ENCODE data around the gene HDAC4. TPM values are rescaled to one million over a fixed set of nuclear protein-coding genes. Genes with fewer than 3 reads are reported as not detected.

HDAC4 gene
- total RNA-seq, 1 experiment from 2014 or later = 10.9 TPM

DNA sequence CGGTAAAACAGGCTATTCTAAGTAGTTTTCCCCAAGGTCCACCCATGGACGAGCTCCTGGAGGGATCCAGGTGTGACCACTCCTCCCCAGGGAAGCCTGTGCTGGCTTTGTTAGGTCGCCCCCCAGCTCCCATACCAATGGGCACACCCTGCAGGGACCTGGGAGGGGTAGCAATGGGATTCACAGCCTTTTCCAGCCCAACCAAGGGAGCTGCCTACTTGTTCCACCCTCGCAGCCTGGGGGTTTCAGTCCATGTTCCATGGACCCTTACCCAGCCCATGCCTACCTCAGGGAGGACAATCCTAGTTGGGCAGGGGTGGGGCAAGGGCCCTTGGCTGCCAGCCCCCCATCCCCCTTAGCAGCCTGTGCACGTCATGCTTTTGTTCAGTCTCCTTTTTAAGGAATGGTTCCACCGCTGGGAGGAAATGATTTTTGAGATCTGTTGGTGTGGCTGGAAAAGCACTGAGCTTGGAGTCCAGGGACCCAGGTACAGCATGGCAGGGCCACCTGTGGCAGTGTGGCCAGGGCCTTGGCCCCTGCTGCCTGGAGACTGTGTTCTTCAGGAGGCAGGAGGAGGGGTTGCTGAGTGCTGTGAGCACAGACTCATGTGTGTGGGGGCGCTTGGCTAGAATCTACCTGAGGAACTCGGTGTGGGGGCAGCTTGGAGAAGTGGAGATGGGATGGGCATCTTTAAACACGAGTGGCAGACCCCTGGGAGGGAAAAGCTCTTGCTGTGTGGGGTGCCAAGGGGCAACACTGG is 386.2 kb downstream of the HDAC4 start:
- DNase-seq (ENCODE audit: low spot score) = no peak

DNA sequence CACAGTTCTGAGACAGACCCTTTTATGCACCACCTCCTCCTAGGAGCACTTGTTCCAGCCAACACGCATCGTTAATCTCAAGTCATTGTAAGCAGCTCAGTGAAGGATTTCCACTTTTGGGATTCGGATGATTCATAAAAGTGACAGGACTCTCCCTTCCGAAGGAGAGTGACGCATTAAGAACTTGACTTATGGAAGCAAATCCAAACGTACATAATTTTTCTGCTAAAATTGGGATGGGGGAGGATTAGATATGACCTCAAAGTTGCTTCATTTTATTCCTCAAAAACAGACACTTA is 387.2 kb downstream of the HDAC4 start:
- no peak for DNase-seq (ENCODE audit: low spot score)

DNA sequence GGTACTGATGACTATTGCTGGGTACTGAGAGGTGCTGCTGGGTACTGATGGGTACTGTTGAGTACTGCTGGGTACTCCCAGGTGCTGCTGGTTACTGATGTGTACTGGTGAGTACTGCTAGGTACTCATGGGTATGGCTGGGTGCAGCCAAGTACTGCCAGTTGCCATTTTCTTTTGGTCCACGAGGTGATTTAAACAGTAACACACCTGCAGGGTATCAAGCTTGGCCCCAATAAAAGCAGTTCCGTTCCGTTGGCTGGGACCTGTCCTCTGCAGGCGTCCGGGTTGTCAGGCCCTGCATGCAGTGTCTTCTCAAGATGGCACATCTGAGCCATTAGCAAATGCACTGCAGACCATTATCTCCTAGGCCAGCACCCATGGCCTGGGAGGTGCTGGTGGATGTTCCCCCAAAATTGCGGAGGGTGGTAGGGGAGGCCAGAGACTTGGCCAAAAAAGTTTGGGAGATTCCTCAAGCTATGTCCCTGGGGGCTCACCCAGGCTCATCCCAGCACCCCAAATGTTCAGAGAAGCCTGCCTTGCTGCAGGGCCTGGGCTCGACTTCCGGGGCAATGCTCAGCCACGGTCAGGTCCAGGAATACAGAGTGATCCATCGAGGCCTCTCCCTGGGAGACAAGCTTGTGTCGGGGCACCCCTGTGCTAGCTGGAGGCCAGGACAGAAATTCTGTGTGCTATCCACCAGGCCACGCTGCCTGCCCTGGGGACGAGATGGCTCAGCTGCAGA is 387.7 kb downstream of the HDAC4 start:
- DNase-seq (ENCODE audit: low spot score) = no peak

DNA sequence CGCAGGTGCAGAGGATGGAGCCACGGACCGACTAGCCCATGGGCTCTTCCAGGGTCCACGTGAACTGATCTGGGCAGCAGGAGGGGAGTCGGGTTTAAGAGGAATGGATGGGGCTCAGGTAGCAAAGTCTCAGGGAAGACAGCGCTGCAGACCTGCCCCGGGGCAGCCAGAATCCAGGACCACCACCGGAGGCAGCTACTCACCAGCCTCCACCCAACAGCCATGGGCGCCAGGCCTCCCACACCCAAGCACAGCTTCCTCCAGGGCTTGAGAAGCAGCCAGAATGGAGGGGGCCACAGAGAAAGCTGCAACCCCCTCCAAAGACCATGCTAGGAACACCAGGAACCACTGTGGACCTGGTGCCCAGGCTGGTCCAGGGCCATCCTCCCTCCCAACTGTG is 388.6 kb downstream of the HDAC4 start:
- no peak for DNase-seq (ENCODE audit: low spot score)

DNA sequence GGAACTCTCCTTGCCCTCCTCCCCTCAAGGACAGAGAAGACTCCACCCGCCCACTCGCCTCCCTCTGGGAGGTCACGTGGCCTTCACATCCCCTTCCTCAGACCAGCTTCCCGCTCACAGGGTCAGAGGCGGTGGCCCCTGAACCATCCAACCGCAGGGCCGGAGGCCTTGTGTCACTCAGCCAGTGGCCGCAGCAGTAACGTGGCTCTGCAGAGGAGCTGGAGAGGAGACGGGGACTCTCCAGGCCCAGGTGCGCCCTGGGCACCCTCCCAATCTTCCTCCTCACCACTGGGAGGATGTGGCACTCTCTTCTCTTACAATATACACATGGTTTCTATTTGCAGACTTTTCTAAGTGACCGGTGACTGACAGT is 391.2 kb downstream of the HDAC4 start:
- no peak for DNase-seq (ENCODE audit: low spot score)

DNA sequence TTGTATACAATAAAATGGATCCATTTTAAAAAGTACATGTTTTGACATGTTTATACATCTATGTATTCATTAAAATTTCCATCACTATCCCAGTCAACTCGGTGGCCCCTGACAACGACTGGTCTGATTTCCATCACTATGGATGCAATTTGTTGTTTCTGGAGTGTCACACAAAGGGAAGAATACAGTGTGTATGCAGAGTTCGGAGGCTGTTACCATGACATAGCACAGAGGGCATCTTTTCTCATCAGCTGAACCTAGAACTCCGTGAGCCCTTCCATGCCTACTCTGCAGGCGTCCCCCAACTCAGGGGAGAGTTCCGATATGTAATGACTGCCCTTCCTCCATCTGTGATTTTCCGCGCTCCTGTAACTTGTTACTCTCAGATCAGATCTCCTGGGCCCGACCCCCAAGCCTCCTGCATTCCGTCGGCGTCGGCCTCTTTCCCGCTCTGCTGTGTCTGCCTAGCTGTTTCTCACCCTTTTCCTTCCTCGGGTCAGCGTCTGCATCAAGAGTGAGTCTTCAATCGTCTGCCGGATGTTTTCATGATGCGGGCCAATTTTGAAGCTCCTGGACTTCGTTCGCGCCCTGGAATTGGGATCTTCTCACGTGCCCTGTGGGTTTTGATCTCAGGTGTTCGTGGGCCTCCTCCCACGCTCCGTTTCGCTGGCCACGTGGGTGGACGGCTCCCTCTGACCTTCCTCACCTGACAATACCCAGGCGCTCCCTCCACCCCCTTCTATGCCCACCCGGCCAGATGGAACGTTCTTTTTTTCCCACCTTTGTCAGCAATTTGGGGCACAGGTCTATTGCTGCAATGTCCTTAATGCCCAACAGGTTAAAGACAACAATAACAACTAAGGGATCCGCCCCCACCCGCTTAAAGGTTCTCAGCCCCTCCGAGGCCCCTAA is 391.9 kb downstream of the HDAC4 start:
- DNase-seq (ENCODE audit: low spot score) = no peak

DNA sequence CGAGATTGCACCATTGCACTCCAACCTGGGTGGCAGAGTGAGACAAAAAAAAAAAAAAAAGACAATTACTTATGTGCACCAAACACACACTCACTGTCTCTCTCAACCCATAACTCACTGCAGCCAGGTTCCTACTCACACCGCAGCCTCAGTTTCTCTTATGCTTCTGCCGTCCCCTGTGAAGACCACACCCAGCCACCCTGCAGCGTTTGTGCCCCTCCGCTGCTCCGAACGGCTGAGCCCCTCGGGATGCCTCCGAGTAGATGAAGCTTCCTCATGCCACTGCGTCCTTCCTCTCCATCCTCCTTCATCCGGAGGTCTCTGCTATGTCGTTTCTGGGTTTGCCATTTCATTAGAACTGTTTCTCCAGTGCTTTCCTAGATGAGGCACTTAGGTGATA is 392.8 kb downstream of the HDAC4 start:
- no peak for DNase-seq (ENCODE audit: low spot score)

DNA sequence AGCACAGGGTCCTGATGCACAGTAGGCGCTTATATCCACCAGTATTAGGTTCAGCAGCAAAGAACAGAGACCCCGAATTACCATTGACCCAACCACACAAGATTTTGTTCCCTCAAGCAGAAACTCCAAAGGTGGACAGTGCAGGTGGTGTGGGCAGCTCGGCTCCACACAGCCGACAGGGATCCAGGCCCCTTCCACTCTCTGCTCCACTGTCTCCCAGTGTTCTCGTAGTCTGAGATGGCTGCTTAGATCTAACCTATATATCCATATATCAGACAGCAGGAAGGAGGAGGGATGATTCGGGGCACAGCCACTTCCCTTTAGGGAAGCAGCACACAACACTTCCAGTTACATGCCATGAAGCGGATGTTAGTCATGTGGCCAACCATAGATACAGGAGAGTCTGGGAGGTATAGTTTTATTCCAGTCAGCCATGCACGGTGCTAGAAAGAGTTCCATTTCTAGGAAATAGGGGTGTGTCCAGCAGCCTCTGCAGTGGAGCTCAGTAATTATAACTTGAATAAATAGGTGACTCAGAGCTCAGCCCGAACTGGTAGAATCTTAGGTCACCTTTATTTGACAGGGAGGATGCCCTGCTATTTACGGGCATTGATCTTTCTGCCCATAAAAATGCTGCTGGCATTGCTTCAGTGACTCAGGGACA is 394.1 kb downstream of the HDAC4 start:
- DNase-seq (ENCODE audit: low spot score) = peak; percentile 75

DNA sequence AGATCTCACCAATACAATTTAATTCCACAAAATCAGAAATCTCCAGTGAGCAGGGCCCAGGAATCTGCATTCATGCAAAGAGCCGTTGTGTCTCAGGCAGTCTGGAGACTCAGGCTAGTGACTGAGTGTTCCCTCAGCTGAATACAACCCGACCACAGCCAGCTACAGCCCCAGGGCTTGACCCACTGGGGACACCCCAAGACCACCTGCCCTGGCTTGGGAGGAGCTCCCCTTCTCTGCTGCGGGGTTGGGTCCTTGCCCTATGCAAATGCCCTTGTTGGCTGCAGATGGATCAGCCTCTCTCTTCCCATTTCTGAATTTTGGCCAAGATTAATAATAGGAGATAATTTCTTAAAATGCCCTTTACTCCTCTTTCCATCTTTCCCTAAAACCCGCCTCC is 395.2 kb downstream of the HDAC4 start:
- no peak for DNase-seq (ENCODE audit: low spot score)

DNA sequence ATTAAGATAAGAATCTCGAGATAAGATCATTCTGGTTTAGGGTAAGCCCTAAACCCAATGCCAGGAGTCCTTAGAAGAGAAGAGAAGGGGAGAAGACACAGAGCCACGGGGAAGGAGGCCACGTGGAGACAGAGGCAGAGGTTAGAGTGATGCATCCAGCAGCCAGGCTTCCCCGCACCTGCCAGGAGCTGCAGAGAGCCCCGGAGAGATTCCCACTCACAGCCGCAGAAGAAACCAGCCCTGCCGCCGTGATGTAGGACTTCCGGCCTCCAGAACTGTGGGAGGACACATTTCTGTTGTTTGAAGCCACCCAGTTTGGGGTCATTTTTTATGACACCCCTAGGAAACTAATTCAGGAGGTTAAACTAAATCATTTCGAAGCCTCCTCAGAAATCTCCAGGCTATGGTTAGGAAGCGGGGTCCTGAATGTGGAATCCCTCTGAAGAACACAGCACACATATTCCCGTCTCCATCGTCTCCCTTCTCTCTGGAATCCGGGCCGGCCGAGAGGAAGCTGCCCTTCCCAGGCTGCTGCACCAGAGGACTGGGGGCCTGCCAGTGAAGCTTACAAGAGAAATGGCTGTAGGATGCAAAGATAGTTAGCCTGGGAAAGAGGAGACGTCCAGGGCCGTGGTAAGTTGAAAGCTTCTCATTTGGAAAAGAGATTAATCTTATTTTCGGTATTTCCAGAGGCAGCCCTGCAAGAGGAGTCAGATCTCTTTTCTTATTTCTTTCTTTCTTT is 396.4 kb downstream of the HDAC4 start:
- DNase-seq (ENCODE audit: low spot score) = no peak

DNA sequence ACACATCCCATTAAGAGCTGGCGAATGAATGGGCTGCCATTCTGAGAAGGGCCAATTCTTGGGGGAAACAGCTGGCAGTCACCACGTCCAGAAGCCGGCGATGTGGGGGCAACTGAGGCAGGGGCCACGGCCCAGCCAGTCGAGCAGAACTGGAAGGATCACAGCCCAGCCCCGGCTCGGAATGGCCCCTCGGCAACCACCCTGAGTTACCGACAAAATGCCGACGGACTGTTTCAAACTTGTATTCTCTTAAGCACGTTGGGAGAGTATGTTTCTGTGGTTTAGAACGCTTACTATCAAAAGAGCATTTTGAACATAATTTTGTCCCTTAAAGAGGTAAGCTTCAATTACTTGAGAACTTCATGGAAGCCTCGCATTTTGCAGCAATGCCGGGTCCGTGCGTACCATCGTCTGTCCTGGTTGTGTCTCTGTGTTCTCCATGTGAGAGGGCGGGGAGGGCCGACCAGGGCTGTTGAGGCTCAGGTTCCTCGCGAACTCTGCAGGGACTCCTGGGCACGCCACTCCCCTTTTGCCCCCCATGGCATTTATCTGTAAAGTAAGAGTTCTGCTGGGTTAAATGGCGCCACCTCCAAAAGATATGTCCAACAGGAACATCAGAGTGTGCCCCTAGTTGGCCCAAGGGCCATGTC is 397.1 kb downstream of the HDAC4 start:
- DNase-seq (ENCODE audit: low spot score) = no peak

DNA sequence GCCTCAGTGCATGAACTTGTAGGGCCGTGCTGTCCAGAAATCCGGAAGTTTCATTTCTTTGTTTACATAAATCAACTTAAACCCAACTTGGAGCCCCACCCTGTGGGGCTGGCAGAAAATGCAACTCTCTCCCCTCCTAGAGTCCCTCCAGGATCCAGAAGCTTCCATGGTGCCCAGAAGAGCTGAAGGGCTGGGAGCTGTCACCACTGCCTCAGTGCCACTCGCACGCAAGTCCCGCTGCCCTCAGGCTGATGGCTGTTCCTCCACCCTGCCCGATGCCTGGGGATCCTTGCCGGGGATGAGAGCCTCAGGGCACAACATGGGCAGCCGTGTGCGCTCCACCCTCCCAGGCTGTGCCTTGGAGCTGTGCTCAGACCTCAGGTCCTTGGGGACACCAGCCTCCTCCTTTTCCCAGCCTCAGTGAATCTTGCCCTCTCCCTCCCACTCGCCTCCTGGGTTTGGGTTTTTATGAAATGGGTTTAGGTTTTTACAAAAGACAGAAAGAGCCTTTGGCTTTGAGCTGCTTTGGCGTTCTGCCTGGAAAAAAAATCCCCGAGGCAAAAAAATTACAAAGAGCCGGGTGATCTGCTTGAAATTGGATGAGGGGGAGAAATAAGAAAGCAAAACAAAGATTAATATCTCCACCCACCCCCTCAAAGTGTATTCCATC is 397.7 kb downstream of the HDAC4 start:
- peak; percentile 22 for DNase-seq (ENCODE audit: low spot score)

DNA sequence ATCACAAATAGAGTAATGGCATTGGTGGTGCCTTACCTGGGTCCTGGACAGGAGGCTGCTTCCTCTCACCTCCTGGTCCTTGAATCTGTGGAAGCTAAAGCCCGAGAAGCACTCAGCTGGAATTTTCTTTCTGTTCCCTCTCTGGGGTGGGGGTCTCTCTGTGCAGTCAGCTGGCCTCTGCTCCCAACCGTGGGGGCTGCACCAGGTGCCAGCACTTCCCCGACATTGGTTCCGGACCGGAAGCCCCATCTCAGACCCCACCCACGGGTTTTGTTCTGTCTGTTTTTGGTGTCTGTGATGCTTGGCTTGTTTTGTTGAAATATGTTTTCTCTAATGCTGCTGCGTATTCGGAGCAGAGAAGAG is 398.2 kb downstream of the HDAC4 start:
- DNase-seq (ENCODE audit: low spot score) = no peak

DNA sequence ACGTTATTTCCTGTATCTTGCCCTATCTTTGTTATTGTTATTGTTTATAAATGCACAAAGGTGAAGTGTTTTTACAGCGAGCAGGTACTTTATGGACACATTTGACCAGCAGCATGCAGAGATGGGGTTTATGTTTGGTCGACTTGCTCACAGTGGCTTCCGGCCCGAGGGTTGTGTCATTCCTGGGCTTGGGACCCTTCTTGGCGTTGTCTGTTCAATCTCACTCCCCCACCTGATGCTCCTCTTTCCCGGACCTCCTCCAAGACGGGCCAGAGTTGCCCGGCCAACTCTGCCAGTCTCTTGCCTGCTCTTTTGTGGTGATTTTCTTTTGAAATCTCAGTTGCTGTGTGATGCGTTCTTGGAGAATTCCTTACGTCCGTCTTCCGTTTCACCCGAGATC is 399.0 kb downstream of the HDAC4 start:
- no peak for DNase-seq (ENCODE audit: low spot score)

DNA sequence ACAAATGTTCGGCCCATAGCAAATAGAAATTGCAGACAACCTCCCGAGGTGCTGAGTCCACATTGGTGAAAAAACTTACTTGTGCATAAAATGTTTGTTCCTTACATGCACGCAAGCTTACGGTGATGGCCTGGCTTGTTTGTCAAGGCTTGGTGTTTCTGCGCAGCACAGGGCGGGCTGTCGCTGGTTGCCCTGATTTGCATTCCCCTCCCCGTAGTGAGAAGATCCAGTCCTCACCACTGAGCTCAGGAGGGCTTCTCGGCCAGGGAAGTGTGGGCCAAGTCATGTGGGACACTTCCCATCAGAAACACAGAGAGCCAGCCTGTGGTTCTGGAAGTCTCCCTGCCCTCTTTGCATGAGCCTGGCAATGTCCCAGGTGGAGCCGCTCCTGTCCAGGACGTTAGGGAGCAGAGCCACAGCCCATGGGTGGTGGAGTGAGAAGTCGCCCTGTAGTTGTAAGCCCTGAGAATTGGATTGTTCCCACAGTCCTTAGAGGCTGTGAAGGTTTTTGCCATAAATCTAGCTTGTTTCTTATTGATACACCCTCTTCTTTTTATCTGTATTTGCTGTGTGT is 400.2 kb downstream of the HDAC4 start:
- DNase-seq (ENCODE audit: low spot score) = no peak

DNA sequence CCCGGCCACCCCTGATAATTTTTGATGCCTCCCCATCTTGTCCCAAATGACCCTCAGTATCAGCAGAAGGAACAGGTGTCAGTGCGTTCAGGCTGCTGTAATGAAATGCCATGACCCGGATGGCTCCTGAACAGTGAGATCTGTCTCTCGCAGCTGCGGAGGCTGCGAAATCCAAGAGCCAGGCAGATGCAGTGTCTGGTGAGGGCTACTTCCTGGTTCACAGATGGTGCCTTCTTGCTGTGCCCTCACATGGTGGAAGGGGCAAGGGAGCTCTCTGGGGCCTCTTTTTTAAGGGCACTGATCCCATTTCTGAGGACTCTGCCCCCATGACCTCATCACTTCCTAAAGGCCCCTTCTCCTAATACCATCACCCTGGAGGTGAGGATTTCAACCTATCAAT is 400.7 kb downstream of the HDAC4 start:
- DNase-seq (ENCODE audit: low spot score) = no peak

DNA sequence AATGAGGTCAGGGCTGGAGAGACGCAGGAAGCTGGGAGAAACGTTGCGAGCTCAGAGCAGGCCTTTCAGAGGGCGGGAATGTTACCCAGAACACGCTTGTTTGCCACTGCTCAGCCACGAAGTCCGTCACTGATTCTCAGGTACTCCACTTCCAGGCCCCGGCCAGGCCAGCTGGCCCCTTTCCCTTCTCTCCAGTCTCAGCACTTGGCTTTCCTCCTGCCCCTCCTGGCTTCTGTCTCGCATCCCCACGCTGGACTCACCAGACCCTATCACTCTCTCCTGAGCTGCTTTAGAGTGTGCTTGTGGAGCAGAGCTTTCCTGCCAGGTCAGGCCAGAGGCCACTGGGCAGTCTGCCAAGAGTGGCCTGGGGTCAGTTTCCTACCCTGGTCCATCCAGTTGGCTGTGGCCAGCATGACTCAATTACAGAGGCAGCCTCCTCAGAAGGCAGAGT is 401.5 kb downstream of the HDAC4 start:
- no peak for DNase-seq (ENCODE audit: low spot score)

DNA sequence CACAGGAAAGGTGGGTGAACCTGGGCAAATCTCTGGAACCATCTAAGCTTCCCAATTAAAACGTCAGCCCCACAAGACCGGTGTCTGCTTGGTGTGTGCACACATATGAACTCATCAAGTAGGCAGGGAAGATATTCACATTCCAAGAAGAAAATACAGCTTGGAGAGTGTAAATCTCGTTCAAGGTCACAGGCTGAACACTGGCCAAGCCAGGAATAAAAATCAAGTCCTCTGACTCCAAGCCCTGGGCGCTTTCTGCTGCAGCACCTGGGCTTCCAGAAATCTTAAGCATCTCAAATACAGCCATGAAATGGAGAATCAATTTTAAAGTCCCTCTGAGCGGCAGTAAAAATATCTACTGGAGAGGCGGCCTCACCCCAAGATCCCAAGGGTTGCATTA is 402.0 kb downstream of the HDAC4 start:
- DNase-seq (ENCODE audit: low spot score) = no peak

Measured in A172 (cell line).